Heart right ventricle (tissue), 16 donors: ENCODE measurements around the gene DLX5. TPM values are rescaled to one million over a fixed set of nuclear protein-coding genes. Genes with fewer than 3 reads are reported as not detected.
A peak's percentile ranks its signal among the peaks of the same experiment; 100 is the strongest.
"Not testable (repeated sequence)": the region's sequence is repeated elsewhere in the genome, so short reads cannot be mapped to it uniquely, and the experiment has no call there.

ENCODE experiments used
- ATAC-seq, 8 donors: fragments of 200-7000 bp; cut with Tn5 transposase; one replicate each; pipeline ENCODE4 v1.9.1; 2020; ENCODE audit warnings: mild to moderate bottlenecking in 8 of 8, moderate library complexity in 8 of 8, moderate number of reproducible peaks in 1 of 8
- DNase-seq, 2 donors: peaks; one replicate each; pipeline ENCODE4 v3.0.0-alpha.2; 2020
- H3K27ac ChIP-seq, 10 donors: fragments of 200-600 bp; sonication (generic) in 2 of 10; one replicate each; pipeline versions ENCODE4 v1.5.0 to v1.8.0; 2020 to 2022; ENCODE audit warnings: mild to moderate bottlenecking in 3 of 10
- H3K27me3 ChIP-seq, 7 donors: fragments of 200-600 bp; one replicate each; pipeline ENCODE4 v1.8.0; 2021 to 2022; ENCODE audit warnings: mild to moderate bottlenecking in 2 of 7
- H3K36me3 ChIP-seq, 9 donors: fragments of 200-600 bp; sonication (generic) in 1 of 9; one replicate each; pipeline versions ENCODE4 v1.5.0 to v1.8.0; 2020 to 2022; ENCODE audit warnings: mild to moderate bottlenecking in 2 of 9
- H3K4me1 ChIP-seq, 9 donors: fragments of 200-600 bp; sonication (generic) in 1 of 9; one replicate each; pipeline versions ENCODE4 v1.5.0 to v1.8.0; 2020 to 2022; ENCODE audit warnings: mild to moderate bottlenecking in 4 of 9
- H3K4me3 ChIP-seq, 10 donors: fragments of 200-600 bp; sonication (generic) in 2 of 10; one replicate each; pipeline versions ENCODE4 v1.5.0 to v1.8.0; 2020 to 2022; ENCODE audit warnings: mild to moderate bottlenecking in 7 of 10, moderate library complexity in 2 of 10
- H3K9me3 ChIP-seq, 11 donors: fragments of 200-600 bp in 10 of 11; sonication (generic) in 2 of 11; one replicate each; pipeline versions ENCODE4 v1.5.0 to v1.8.0; 2013 to 2022; ENCODE audit warnings: mild to moderate bottlenecking in 2 of 11, control low read depth in 1 of 11, moderate library complexity in 1 of 11
- WGBS, 2 donors: extraction: QIAGEN DNeasy Blood & Tissue Kit; methylation state at CpG; one replicate each; pipeline ENCODE4 v1.1.7; 2013; ENCODE audit warnings: inconsistent platforms in 1 of 2; 5-methylcytosine and 5-hydroxymethylcytosine counted together
- intact Hi-C, 10 donors: fragments of 100-400 bp; cut with DNase I; formaldehyde crosslinking; loops; one replicate each; pipeline versions ENCODE4 v1.11.1 to v1.14.2; 2022
- long read RNA-seq, 3 donors: library from polyadenylated mRNA; unstranded; transcript quantifications; one replicate each; pipeline ENCODE4 v2.0.0, GENCODE V29; 2020 to 2021
- polyA plus RNA-seq, 2 donors: library from polyadenylated mRNA; stranded (reverse); fragments of 200-250 nt; gene quantifications; one replicate each; pipeline ENCODE4 v1.2.3, GENCODE V29; 2013
- total RNA-seq, 10 donors: library from RNA; stranded (reverse); fragmentation: NEBNext Ultra II Directional in 3 of 10; extraction: Animal tissue kit (Norgen Biotek cat#: 25700) in 3 of 10; gene quantifications; one replicate each; pipeline versions ENCODE4 v1.2.1 to v1.2.4, GENCODE V29; 2021 to 2023
- TF ChIP-seq, protein P1 (sequence below), 9 donors: fragments of 200-600 bp; sonication (generic) in 2 of 9; IDR thresholded peaks; one replicate each; pipeline versions ENCODE4 v1.5.0 to v1.8.0; 2021 to 2022; ENCODE audit warnings: antibody characterized with exemption in 9 of 9, mild to moderate bottlenecking in 5 of 9, moderate library complexity in 1 of 9
- donor health status: Arrhythmogenic right ventricular cardiomyopathy.
- donor health status: ischemic (EF 13 %, LVEDD 7.1; RV severe dilation, severe dysfunction).
- donor health status: healthy with polysubstance abuse.
- donor health status: DM: no; HTN: yes; CAD: no.
- donor health status: DM: no; HTN: no; CAD: no.
- donor health status: ischemic (EF 25% LVEDD 6.9; RV normal size, moderate dysfunction).
- donor health status: ischemic (EF 25% LVEDD 5.7; RV mildly dilated, moderate dysfunction).
- donor health status: healthy.
- donor health status: DM: yes; HTN: yes; CAD: no.
- donor health status: Ischemic cardiomyopathy.
- donor health status: ischemic (EF 35%, LVEDD 5.7; RV mildly dilated, moderate dysfunction).
- donor health status: nonischemic (EF 11% LVEDD 7.7; RV severe dilation, severe dysfunction).
- donor health status: DM: yes; HTN: yes; CAD: no.
- donor health status: PGD.
- donor health status: ischemic (EF 29% LVEDD 5.4; RV normal size, mild dysfunction).
- donor health status: nonischemic (EF 23%, LVEDD 6.1; RV moderate dilation, normal function).

The DLX5 gene
- not detected for total RNA-seq
- under 1 TPM in 1 of 2 donors, not detected in 1; 0.09 TPM for polyA plus RNA-seq
- long read RNA-seq, donor 1: 0 reads
- long read RNA-seq, donor 2: 0 reads
- long read RNA-seq, donor 3: 0 reads

DNA sequence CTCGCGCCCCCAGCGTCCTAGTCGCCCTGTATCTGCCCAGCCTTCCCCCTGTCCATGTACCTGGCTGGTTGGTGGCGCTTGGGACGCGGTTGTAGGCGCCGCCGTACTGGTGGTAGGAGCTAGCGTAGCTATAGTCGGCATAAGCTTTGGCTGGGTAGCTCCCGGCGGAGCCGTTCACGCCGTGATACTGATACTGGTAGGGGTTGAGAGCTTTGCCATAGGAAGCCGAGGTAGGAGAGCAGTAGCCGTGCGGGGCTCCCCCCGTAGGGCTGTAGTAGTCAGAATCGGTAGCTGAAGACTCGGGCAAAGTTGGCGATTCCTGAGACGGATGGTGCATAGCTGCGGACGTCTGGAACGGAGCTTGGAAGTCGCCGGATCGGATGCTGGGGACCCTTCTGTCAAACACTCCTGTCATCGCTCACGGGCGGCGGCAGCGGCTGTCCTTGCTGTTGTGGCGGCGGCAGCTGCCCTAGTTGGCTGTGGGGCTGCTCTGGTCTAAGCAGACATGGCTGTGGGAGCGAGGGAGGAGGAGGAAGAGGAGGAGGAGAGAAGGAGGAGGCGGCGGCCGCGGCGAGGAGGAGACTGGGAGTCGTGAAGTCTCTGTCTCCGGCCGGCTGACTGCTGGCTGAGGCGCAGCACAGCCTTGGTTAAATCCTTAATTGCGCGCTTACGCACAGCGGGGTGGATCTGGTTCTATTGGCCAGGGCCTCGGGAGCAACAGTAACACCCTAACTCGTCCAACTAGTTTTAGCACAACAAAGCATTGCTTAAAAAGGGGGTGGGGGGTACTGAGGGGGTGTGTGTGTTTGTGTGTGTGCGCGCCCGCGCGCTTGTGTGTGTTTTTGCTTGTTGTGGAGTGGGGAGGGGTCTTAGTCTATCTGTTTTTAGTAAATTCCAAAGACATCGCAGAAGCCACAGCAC, at the start of gene DLX5:
Gene DLX5 (minus strand): TSS at position 623 of the 921 bp plus-strand sequence. CDS start 208 bp downstream, at position 415.
- H3K4me3 ChIP-seq: peak within 1 kb of the TSS in 9 of 10 donors; percentile 16 to 54 (median 47)
- no peaks in the 10 kb centered on the region for H3K36me3 ChIP-seq
- H3K27me3 ChIP-seq: peaks cover 25 to 99% (median 96%) of the 10 kb centered on the region in 7 donors
- TF ChIP-seq, protein P1, sequence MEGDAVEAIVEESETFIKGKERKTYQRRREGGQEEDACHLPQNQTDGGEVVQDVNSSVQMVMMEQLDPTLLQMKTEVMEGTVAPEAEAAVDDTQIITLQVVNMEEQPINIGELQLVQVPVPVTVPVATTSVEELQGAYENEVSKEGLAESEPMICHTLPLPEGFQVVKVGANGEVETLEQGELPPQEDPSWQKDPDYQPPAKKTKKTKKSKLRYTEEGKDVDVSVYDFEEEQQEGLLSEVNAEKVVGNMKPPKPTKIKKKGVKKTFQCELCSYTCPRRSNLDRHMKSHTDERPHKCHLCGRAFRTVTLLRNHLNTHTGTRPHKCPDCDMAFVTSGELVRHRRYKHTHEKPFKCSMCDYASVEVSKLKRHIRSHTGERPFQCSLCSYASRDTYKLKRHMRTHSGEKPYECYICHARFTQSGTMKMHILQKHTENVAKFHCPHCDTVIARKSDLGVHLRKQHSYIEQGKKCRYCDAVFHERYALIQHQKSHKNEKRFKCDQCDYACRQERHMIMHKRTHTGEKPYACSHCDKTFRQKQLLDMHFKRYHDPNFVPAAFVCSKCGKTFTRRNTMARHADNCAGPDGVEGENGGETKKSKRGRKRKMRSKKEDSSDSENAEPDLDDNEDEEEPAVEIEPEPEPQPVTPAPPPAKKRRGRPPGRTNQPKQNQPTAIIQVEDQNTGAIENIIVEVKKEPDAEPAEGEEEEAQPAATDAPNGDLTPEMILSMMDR (IDR thresholded peaks at IDR 0.05): no peak
- DNase-seq: peak in 1 of 2 donors; percentile 17
- WGBS, 2 donors: 1% methylated on average over 60 of the region's 60 CpGs
- peaks cover 2 to 63% (median 37%) of the 10 kb centered on the region in 9 donors for H3K4me1 ChIP-seq
- intact Hi-C loops: loop anchor here (5.0 to 10.0 kb wide), 8 partner anchors 607 to 1112 kb away; no protein-coding TSS in a partner anchor
- H3K9me3 ChIP-seq: no peaks in the 10 kb centered on the region
- peak; percentile 31 to 59 (median 41) for ATAC-seq
- H3K27ac ChIP-seq: peak within 1 kb of the TSS in 1 of 10 donors; percentile 19

DNA sequence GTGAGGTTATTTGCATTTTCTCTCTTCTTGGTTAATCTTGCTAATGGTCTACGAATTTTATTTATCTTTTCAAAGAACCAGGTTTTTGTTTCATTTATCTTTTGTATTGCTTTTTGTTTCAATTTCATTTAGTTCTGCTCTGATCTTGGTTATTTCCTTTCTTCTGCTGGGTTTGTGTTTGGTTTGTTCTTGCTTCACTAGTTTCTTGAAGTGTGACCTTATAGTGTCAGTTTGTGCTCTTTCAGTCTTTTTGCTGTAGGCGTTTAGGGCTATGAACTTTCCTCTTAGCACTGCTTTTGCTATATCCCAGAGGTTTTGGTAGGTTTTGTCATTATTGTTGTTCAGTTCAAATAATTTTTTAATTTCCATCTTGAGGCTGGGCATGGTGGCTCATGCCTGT, 47.4 kb upstream of the DLX5 start:
- ATAC-seq, H3K4me3 ChIP-seq, intact Hi-C loops, H3K4me1 ChIP-seq, DNase-seq, H3K9me3 ChIP-seq, H3K27ac ChIP-seq, H3K36me3 ChIP-seq, H3K27me3 ChIP-seq: not testable (repeated sequence)
- WGBS, 2 donors: 54 to 58% methylated on average over 2 of the region's 2 CpGs

- 34 to 42% methylated on average over 5 of the region's 5 CpGs for WGBS, 2 donors
- Histone ChIP-seq H3K36me3 (no peaks in the 10 kb centered on the region), H3K27ac (no peak overlapping the region), H3K4me1 (no peaks in the 10 kb centered on the region), H3K4me3 (no peak overlapping the region), H3K27me3 (peaks cover 0 to 5% (median 0%) of the 10 kb centered on the region in 7 donors), H3K9me3 (peaks cover 0 to 10% (median 0%) of the 10 kb centered on the region in 11 donors)
- TF ChIP-seq, protein P1 (IDR thresholded peaks at IDR 0.05): peak; percentile 25 to 83 (median 71)
- no peak for DNase-seq
- ATAC-seq: peak in 4 of 8 donors; percentile 62 to 74 (median 66)
- intact Hi-C loops: loop anchor here in 7 of 10 donors (5.0 to 10.0 kb wide), 4 partner anchors 1140 to 1340 kb away; no protein-coding TSS in a partner anchor
Measured at GRCh38 chr7:97064972-97065587, 40.4 kb upstream of the DLX5 start.

- Histone ChIP-seq H3K9me3 (peaks cover 0 to 20% (median 5%) of the 10 kb centered on the region in 11 donors), H3K36me3 (no peaks in the 10 kb centered on the region), H3K4me1 (no peaks in the 10 kb centered on the region), H3K27ac (no peak overlapping the region), H3K4me3 (no peak overlapping the region), H3K27me3 (peaks cover 0 to 5% (median 0%) of the 10 kb centered on the region in 7 donors)
- TF ChIP-seq, protein P1 (IDR thresholded peaks at IDR 0.05): no peak
- no peak for DNase-seq
- intact Hi-C loops: loop anchor here in 6 of 10 donors (5.0 to 10.0 kb wide), 4 partner anchors 1139 to 1339 kb away; no protein-coding TSS in a partner anchor
- WGBS, 2 donors: 52 to 58% methylated on average over 3 of the region's 3 CpGs
- ATAC-seq: no peak
Measured at GRCh38 chr7:97064020-97064419, 39.4 kb upstream of the DLX5 start.
